Measurements from ENCODE around the gene ZC3H10.

The ZC3H10 gene

DNA sequence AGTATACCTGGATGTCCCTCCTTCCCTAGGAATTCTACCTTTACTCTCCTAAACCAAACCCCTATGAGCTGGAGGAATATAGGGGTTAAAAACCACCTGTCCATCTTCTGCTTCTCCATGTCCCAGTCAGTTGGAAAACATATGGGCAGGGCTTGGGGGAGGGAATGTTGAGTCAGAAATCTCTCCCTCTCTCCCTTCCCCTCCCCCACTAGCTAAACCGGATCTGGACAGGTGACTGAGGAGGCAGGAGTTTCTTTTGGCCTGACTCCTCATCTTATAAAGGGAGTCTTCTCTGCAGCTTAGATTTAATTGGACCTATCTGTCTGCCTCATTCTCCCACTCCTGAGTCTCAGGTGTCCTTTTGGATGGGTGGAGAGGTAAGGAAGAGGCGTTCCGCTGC is 32.0 kb upstream of the ZC3H10 start:
- no peak for DNase-seq (ENCODE audit: low spot score)
- in situ Hi-C loops (cut with MboI; ENCODE audit: low sequenced_read_pairs, unreplicated experiment): no loop called here
- TF ChIP-seq, protein P1, sequence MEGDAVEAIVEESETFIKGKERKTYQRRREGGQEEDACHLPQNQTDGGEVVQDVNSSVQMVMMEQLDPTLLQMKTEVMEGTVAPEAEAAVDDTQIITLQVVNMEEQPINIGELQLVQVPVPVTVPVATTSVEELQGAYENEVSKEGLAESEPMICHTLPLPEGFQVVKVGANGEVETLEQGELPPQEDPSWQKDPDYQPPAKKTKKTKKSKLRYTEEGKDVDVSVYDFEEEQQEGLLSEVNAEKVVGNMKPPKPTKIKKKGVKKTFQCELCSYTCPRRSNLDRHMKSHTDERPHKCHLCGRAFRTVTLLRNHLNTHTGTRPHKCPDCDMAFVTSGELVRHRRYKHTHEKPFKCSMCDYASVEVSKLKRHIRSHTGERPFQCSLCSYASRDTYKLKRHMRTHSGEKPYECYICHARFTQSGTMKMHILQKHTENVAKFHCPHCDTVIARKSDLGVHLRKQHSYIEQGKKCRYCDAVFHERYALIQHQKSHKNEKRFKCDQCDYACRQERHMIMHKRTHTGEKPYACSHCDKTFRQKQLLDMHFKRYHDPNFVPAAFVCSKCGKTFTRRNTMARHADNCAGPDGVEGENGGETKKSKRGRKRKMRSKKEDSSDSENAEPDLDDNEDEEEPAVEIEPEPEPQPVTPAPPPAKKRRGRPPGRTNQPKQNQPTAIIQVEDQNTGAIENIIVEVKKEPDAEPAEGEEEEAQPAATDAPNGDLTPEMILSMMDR (IDR thresholded peaks at IDR 0.05; ENCODE audit: borderline replicate concordance, control extremely low read depth, extremely low read depth, insufficient read depth, missing control alignments): no peak

DNA sequence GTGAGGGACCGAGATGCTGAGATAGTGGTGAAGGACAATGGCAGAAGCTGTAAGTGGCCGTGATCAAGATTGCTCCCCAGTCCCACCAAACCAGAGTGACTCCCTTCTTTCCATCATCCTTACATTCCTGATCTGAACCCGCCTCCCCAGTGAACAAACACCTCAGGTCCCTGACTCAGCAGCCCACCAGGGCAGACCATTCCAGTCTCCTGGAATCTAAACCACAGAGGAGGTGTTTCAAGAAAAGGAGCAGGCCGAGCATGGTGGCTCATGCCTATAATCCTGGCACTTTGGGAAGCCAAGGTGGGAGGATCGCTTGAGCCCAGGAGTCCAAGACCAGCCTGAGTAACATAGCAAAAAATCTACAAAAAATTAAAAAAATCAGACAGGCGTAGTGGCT is 31.5 kb upstream of the ZC3H10 start:
- DNase-seq (ENCODE audit: low spot score): no peak
- TF ChIP-seq, protein P1 (IDR thresholded peaks at IDR 0.05; ENCODE audit: borderline replicate concordance, control extremely low read depth, extremely low read depth, insufficient read depth, missing control alignments): no peak
- in situ Hi-C loops (cut with MboI; ENCODE audit: low sequenced_read_pairs, unreplicated experiment): no loop called here

DNA sequence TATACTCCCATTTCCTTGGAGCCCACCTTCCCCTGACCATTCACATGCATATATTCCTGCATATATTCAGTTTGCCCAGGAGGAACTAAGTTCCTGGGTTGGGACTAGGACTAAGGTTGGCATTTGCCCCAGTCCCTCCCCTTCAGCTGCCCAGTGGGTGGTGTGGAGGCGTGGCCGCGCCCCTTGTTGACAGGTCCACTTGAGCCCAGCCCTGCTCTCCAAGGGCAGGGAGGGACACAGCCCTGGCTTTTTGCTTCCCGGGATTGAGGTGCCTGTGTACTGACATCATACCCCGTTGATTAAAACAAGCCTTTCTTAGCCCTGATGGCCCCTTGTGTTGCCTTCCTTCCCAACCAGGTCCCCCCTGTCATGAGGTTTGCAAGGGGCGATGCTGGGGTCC is 30.8 kb upstream of the ZC3H10 start:
- in situ Hi-C loops (cut with MboI; ENCODE audit: low sequenced_read_pairs, unreplicated experiment): no loop called here
- TF ChIP-seq, protein P1 (IDR thresholded peaks at IDR 0.05; ENCODE audit: borderline replicate concordance, control extremely low read depth, extremely low read depth, insufficient read depth, missing control alignments): no peak
- no peak for DNase-seq (ENCODE audit: low spot score)

DNA sequence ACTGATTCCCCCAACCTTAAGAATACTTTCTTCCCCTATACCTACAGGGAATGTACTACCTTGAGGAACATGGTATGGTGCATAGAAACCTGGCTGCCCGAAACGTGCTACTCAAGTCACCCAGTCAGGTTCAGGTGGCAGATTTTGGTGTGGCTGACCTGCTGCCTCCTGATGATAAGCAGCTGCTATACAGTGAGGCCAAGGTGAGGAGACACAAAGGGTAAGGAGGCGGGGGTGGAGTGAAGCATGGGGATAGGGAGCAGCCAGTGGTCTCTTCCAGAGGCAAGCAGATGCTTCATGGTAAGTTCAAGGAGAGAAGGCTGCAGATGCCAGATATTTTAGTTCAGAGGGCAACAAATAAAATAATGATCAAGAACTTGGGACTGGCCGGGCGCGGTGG is 20.3 kb upstream of the ZC3H10 start:
- in situ Hi-C loops (cut with MboI; ENCODE audit: low sequenced_read_pairs, unreplicated experiment): no loop called here
- TF ChIP-seq, protein P1 (IDR thresholded peaks at IDR 0.05; ENCODE audit: borderline replicate concordance, control extremely low read depth, extremely low read depth, insufficient read depth, missing control alignments): no peak
- no peak for DNase-seq (ENCODE audit: low spot score)

DNA sequence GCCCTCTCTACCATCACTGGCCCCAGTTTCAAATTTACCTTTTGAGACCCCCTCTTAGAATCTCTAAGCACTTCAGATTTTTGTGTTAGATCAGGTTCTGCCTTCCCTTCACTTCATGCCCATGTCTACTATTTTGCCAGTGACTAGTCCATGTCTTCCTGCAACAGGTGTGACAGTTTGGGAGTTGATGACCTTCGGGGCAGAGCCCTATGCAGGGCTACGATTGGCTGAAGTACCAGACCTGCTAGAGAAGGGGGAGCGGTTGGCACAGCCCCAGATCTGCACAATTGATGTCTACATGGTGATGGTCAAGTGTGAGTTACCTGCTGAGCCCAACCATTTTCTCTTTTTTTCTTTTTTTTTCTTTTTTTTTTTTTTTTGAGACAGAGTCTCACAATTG is 19.5 kb upstream of the ZC3H10 start:
- TF ChIP-seq, protein P1 (IDR thresholded peaks at IDR 0.05; ENCODE audit: borderline replicate concordance, control extremely low read depth, extremely low read depth, insufficient read depth, missing control alignments): no peak
- in situ Hi-C loops (cut with MboI; ENCODE audit: low sequenced_read_pairs, unreplicated experiment): no loop called here
- no peak for DNase-seq (ENCODE audit: low spot score)

DNA sequence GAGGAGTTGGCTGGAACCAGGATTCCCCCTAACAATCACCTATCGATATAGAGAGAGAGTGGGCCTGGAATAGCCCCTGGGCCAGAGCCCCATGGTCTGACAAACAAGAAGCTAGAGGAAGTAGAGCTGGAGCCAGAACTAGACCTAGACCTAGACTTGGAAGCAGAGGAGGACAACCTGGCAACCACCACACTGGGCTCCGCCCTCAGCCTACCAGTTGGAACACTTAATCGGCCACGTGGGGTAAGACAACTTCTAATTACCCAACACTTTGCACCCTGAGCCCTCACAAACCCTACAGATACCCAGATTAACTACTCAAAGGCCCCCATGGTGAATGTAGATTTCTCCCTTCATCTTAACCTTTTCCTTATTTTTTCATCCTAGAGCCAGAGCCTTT is 18.3 kb upstream of the ZC3H10 start:
- no peak for DNase-seq (ENCODE audit: low spot score)
- in situ Hi-C loops (cut with MboI; ENCODE audit: low sequenced_read_pairs, unreplicated experiment): no loop called here
- TF ChIP-seq, protein P1 (IDR thresholded peaks at IDR 0.05; ENCODE audit: borderline replicate concordance, control extremely low read depth, extremely low read depth, insufficient read depth, missing control alignments): no peak

DNA sequence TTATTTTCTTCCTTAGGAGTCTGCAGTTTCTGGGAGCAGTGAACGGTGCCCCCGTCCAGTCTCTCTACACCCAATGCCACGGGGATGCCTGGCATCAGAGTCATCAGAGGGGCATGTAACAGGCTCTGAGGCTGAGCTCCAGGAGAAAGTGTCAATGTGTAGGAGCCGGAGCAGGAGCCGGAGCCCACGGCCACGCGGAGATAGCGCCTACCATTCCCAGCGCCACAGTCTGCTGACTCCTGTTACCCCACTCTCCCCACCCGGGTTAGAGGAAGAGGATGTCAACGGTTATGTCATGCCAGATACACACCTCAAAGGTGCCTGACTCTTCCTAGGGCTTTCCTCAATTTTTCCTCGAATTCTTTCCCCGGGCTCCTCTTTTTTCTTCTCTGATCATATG is 17.0 kb upstream of the ZC3H10 start:
- in situ Hi-C loops (cut with MboI; ENCODE audit: low sequenced_read_pairs, unreplicated experiment): no loop called here
- TF ChIP-seq, protein P1 (IDR thresholded peaks at IDR 0.05; ENCODE audit: borderline replicate concordance, control extremely low read depth, extremely low read depth, insufficient read depth, missing control alignments): no peak
- DNase-seq (ENCODE audit: low spot score): no peak
